ENCODE measurements around the gene ZNF836.

DNA sequence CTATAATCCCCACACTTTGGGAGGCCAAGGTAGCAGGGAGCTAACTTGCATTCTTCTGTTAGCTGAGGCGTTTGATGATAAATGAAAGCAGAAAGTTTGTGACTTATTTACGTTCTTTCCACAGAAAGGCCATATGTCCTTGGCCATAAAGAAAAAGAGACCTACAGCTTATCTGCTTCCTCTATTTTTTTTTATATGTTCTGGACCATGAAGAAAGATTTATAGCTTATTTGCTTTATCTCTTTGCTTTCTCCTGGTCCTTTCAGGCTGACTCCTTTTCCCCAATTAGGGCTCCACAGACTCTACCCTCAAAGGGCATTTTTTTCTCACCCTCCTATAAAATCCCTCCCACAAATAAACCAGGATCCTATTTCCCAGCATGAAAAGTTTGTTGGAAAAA is 30.2 kb downstream of the ZNF836 start:
- TF ChIP-seq THAP11 (CRISPR knock-in tag; IDR thresholded peaks at IDR 0.05), result no peak
- no peak for TF ChIP-seq ZNF44 (CRISPR knock-in tag; IDR thresholded peaks at IDR 0.05)

All from HepG2 (cell line).